ENCODE data around the gene COL4A3. TPM values are rescaled to one million over a fixed set of nuclear protein-coding genes. Genes with fewer than 3 reads are reported as not detected.

COL4A3 gene
- total and polyA plus RNA-seq, 2 donors (not counting 3 experiments of a cell fraction or from before 2014, with no cell fraction given), result not detected

DNA sequence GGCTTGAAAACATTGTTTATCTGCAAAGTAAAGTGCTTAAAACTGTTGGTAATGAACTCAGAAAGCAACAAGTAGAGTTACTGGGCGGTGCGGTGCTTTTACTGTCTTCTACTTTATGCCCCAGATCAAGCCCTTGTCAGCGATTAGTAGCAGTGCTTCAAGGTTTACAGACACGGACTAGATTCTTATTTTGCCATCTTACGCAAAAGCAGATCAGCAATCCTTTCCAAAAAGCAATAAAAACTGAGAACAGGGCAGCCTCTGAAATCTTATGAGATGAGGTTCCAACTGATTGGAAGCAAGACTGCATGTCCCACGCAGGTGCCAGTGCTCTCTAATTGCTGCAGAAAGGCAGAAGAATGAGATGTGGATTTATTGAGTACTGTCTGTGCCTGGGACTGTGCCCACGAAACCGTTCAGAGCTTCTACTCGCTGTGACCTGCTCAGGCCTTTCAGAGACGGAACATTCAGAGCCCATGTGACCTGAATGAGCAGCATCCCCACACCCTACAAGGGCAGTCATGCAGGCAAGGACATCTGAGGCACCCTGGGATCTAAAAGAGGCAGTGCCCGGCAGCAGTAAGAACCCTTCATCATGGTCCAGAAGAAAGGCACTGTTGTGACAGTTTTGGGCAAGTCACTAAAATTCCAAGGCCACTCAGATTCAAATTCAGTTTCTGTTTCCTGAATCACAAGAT is 15.7 kb downstream of the COL4A3 start:
- no TSS peak for BruUV-seq (replicated peaks)
- FAIRE-seq (no peak), DNase-seq (ENCODE audit: low read depth, low spot score) (no peak)

More for the DNA sequence above, 15.7 kb downstream of the COL4A3 start:
- TF ChIP-seq JUN (IDR thresholded peaks at IDR 0.05; ENCODE audit: borderline replicate concordance, insufficient read depth, insufficient read length, low read depth) (no peak), POLR2AphosphoS5 (IDR thresholded peaks at IDR 0.05; ENCODE audit: insufficient read depth, low read depth, low read length) (no peak), POLR2A (IDR thresholded peaks at IDR 0.05; ENCODE audit: low read depth, low read length) (no peak), FOS (IDR thresholded peaks at IDR 0.05; ENCODE audit: borderline replicate concordance, insufficient read depth, low read length) (no peak), MYC (IDR thresholded peaks at IDR 0.05; ENCODE audit: low read depth, low read length) (no peak), EZH2 (IDR thresholded peaks at IDR 0.05; ENCODE audit: borderline replicate concordance, low read depth, low read length, severe bottlenecking) (no peak), GATA2 (IDR thresholded peaks at IDR 0.05; ENCODE audit: insufficient read depth, insufficient read length, low read depth, low read length) (no peak)
- TF ChIP-seq, protein P1, sequence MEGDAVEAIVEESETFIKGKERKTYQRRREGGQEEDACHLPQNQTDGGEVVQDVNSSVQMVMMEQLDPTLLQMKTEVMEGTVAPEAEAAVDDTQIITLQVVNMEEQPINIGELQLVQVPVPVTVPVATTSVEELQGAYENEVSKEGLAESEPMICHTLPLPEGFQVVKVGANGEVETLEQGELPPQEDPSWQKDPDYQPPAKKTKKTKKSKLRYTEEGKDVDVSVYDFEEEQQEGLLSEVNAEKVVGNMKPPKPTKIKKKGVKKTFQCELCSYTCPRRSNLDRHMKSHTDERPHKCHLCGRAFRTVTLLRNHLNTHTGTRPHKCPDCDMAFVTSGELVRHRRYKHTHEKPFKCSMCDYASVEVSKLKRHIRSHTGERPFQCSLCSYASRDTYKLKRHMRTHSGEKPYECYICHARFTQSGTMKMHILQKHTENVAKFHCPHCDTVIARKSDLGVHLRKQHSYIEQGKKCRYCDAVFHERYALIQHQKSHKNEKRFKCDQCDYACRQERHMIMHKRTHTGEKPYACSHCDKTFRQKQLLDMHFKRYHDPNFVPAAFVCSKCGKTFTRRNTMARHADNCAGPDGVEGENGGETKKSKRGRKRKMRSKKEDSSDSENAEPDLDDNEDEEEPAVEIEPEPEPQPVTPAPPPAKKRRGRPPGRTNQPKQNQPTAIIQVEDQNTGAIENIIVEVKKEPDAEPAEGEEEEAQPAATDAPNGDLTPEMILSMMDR (IDR thresholded peaks at IDR 0.05; ENCODE audit: extremely low read depth in 1 of 2, insufficient read depth in 1 of 2, low read depth in 1 of 2, low read length in 2 of 2), result no peak
- TF ChIP-seq, protein P2, sequence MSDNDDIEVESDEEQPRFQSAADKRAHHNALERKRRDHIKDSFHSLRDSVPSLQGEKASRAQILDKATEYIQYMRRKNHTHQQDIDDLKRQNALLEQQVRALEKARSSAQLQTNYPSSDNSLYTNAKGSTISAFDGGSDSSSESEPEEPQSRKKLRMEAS (IDR thresholded peaks at IDR 0.05; ENCODE audit: insufficient read depth, insufficient read length), result no peak
- H3K9me3 ChIP-seq (replicated peaks; ENCODE audit: control insufficient read depth, insufficient read depth, low read length), result no peaks in the 10 kb centered on the region
- dilution Hi-C loops (cut with MboI; ENCODE audit: extremely low pct_ligation_motif_present, low sequenced_read_pairs) (no loop called here), intact Hi-C loops (cut with micrococcal nuclease) (no loop called here)
- no peaks in the 10 kb centered on the region for H3K9me1 ChIP-seq (replicated peaks; ENCODE audit: control insufficient read depth, extremely low read depth, insufficient read depth, low read length)
- H3K36me3 ChIP-seq (ENCODE audit: control insufficient read depth in 2 of 2, extremely low read depth in 1 of 2, insufficient read depth in 2 of 2, low read length in 2 of 2), result no peaks in the 10 kb centered on the region
- no peak overlapping the region for H2AFZ ChIP-seq (ENCODE audit: low read depth, low read length)
- H3K4me3 ChIP-seq (replicated peaks in 1 of 3; ENCODE audit: insufficient read depth in 1 of 3, low read depth in 1 of 3, low read length in 3 of 3), result no peak overlapping the region
- no peak overlapping the region for H3K27ac ChIP-seq (ENCODE audit: insufficient read depth, low read depth, low read length)
- H4K20me1 ChIP-seq (replicated peaks; ENCODE audit: control insufficient read depth, extremely low read depth, insufficient read depth, low read length), result no peaks in the 10 kb centered on the region
- no peaks in the 10 kb centered on the region for H3K27me3 ChIP-seq (ENCODE audit: control insufficient read depth in 2 of 2, insufficient read depth in 2 of 2, low read length in 2 of 2)
- no peaks in the 10 kb centered on the region for H3K79me2 ChIP-seq (ENCODE audit: control insufficient read depth, insufficient read depth, low read length)
- H3K9ac ChIP-seq (replicated peaks; ENCODE audit: extremely low read depth, insufficient read depth, low read length), result no peak overlapping the region
- POLR2A ChIA-PET, result no interaction called here
- no peak overlapping the region for H3K4me2 ChIP-seq (ENCODE audit: insufficient read depth, low read length)
- H3K4me1 ChIP-seq (ENCODE audit: control insufficient read depth, extremely low read depth, insufficient read depth, low read length), result no peaks in the 10 kb centered on the region
- CTCF ChIA-PET, result no interaction called here
